AG08395 (cell line): Measurements from ENCODE around the gene ARMC9.
"Not testable (repeated sequence)": the region's sequence is repeated elsewhere in the genome, so short reads cannot be mapped to it uniquely, and the experiment has no call there.

Source experiments
- DNase-seq: peaks from one replicate; pipeline ENCODE4 v3.0.0; 2012; ENCODE audit warnings: mixed read lengths, low spot score

ARMC9 gene

GRCh38 chr2:231287696-231288095 lies 89.3 kb downstream of the ARMC9 start:
- DNase-seq: no peak

GRCh38 chr2:231288590-231288989 lies 90.2 kb downstream of the ARMC9 start:
- DNase-seq: no peak

GRCh38 chr2:231290321-231291015 lies 92.0 kb downstream of the ARMC9 start:
- no peak for DNase-seq

- DNase-seq: no peak
These were observed 94.2 kb downstream of the ARMC9 start for GRCh38 chr2:231292472-231293134.

- DNase-seq: no peak
These were observed 94.7 kb downstream of the ARMC9 start for GRCh38 chr2:231293163-231293562.

GRCh38 chr2:231294116-231294515 lies 95.7 kb downstream of the ARMC9 start:
- DNase-seq: no peak

GRCh38 chr2:231294571-231295362 lies 96.3 kb downstream of the ARMC9 start:
- no peak for DNase-seq

GRCh38 chr2:231295363-231295655 lies 96.9 kb downstream of the ARMC9 start:
- no peak for DNase-seq

GRCh38 chr2:231296401-231296974 lies 98.1 kb downstream of the ARMC9 start:
- DNase-seq: no peak

- DNase-seq: peak; percentile 77
These were observed 98.9 kb downstream of the ARMC9 start for GRCh38 chr2:231297108-231297908.

- DNase-seq: no peak
These were observed 99.7 kb downstream of the ARMC9 start for GRCh38 chr2:231298091-231298490.

GRCh38 chr2:231299267-231299666 lies 100.8 kb downstream of the ARMC9 start:
- DNase-seq: no peak

GRCh38 chr2:231300020-231300721 lies 101.7 kb downstream of the ARMC9 start:
- no peak for DNase-seq

GRCh38 chr2:231300722-231301076 lies 102.3 kb downstream of the ARMC9 start:
- no peak for DNase-seq

- not testable (repeated sequence) for DNase-seq
These were observed 105.8 kb downstream of the ARMC9 start for GRCh38 chr2:231304259-231304658.

- DNase-seq: no peak
These were observed 106.8 kb downstream of the ARMC9 start for GRCh38 chr2:231305221-231305620.

- DNase-seq: no peak
These were observed 108.5 kb downstream of the ARMC9 start for GRCh38 chr2:231306791-231307393.

- DNase-seq: no peak
These were observed 109.8 kb downstream of the ARMC9 start for GRCh38 chr2:231308219-231308618.

- peak; percentile 50 for DNase-seq
These were observed 110.4 kb downstream of the ARMC9 start for GRCh38 chr2:231308631-231309428.

- DNase-seq: no peak
These were observed 113.6 kb downstream of the ARMC9 start for GRCh38 chr2:231312066-231312465.
